ENCODE results near the gene MARK1. TPM values are rescaled to one million over a fixed set of nuclear protein-coding genes. Genes with fewer than 3 reads are reported as not detected.

Gene MARK1
- total RNA-seq, 4 donors from 2014 or later, result 4.3 to 6.8 (median 5.4) TPM

GRCh38 chr1:220527279-220527907, 543 bp upstream of the MARK1 start:
- TF ChIP-seq EP300 (IDR thresholded peaks at IDR 0.05; ENCODE audit: low read depth) (no peak), CTCF (IDR thresholded peaks at IDR 0.05) (no peak), POLR2AphosphoS5 (IDR thresholded peaks at IDR 0.05) (peak in 1 of 3 donors; percentile 41), POLR2A (IDR thresholded peaks at IDR 0.05) (peak; percentile 62)
- Histone ChIP-seq H3K9me3 (no peaks in the 10 kb centered on the region), H3K4me3 (peak overlapping the region; percentile 48 to 79 (median 66)), H3K36me3 (no peaks in the 10 kb centered on the region), H3K27me3 (peaks cover 6% of the 10 kb centered on the region), H3K27ac (peak overlapping the region; percentile 76 to 88 (median 80)), H3K4me1 (peaks cover 0 to 14% (median 6%) of the 10 kb centered on the region in 4 donors)
- peak; percentile 29 for DNase-seq
- 3% methylated on average over 23 of the region's 23 CpGs; no CpG with 5 or more reads in 1 of the 2 donors for WGBS, 2 donors (ENCODE audit: low coverage in 1 of 2)
- intact Hi-C loops (cut with DNase I; ENCODE audit: low total_unique reads) (no loop called here), in situ Hi-C loops (cut with MboI; ENCODE audit: low pct_ligation_motif_present in 1 of 4, low pct_unique_long_range_greater_than_20kb in 1 of 4, low sequenced_read_pairs in 3 of 4) (no loop called here)

GRCh38 chr1:220528679-220529501, 954 bp downstream of the MARK1 start:
- no peaks in the 10 kb centered on the region for H3K36me3 ChIP-seq
- in situ Hi-C loops (cut with MboI; ENCODE audit: low pct_ligation_motif_present in 1 of 4, low pct_unique_long_range_greater_than_20kb in 1 of 4, low sequenced_read_pairs in 3 of 4) (no loop called here), intact Hi-C loops (cut with DNase I; ENCODE audit: low total_unique reads) (no loop called here)
- H3K4me1 ChIP-seq, result peaks cover 0 to 14% (median 6%) of the 10 kb centered on the region in 4 donors
- no peak for TF ChIP-seq POLR2AphosphoS5 (IDR thresholded peaks at IDR 0.05)
- TF ChIP-seq CTCF (IDR thresholded peaks at IDR 0.05), result no peak
- no peak for TF ChIP-seq POLR2A (IDR thresholded peaks at IDR 0.05)
- no peak for TF ChIP-seq EP300 (IDR thresholded peaks at IDR 0.05; ENCODE audit: low read depth)
- peak; percentile 9 for DNase-seq
- peaks cover 6% of the 10 kb centered on the region for H3K27me3 ChIP-seq
- peak overlapping the region; percentile 64 to 95 (median 74) for H3K4me3 ChIP-seq
- peak overlapping the region; percentile 76 to 88 (median 80) for H3K27ac ChIP-seq
- no peaks in the 10 kb centered on the region for H3K9me3 ChIP-seq
- WGBS, 2 donors (ENCODE audit: low coverage in 1 of 2), result 2 to 4% methylated on average over 14 to 40 of the region's 55 CpGs

- Histone ChIP-seq H3K9me3 (no peaks in the 10 kb centered on the region), H3K36me3 (no peaks in the 10 kb centered on the region), H3K27ac (peak overlapping the region; percentile 76 to 88 (median 80)), H3K27me3 (peaks cover 6% of the 10 kb centered on the region), H3K4me3 (peak overlapping the region in 1 of 4 donors; percentile 79), H3K4me1 (peaks cover 0 to 14% (median 6%) of the 10 kb centered on the region in 4 donors)
- in situ Hi-C loops (cut with MboI; ENCODE audit: low pct_ligation_motif_present in 1 of 4, low pct_unique_long_range_greater_than_20kb in 1 of 4, low sequenced_read_pairs in 3 of 4) (no loop called here), intact Hi-C loops (cut with DNase I; ENCODE audit: low total_unique reads) (no loop called here)
- no peak for DNase-seq
- TF ChIP-seq POLR2AphosphoS5 (IDR thresholded peaks at IDR 0.05), result no peak
- no peak for TF ChIP-seq CTCF (IDR thresholded peaks at IDR 0.05)
- no peak for TF ChIP-seq POLR2A (IDR thresholded peaks at IDR 0.05)
- no peak for TF ChIP-seq EP300 (IDR thresholded peaks at IDR 0.05; ENCODE audit: low read depth)
- WGBS, 2 donors (ENCODE audit: low coverage in 1 of 2), result 46 to 61% methylated on average over 6 of the region's 6 CpGs
Observed at GRCh38 chr1:220529521-220530020, 1.6 kb downstream of the MARK1 start.

GRCh38 chr1:220533504-220534109, 5.7 kb downstream of the MARK1 start:
- H3K4me1 ChIP-seq, result peaks cover 0 to 7% (median 2%) of the 10 kb centered on the region in 4 donors
- intact Hi-C loops (cut with DNase I; ENCODE audit: low total_unique reads) (no loop called here), in situ Hi-C loops (cut with MboI; ENCODE audit: low pct_ligation_motif_present in 1 of 4, low pct_unique_long_range_greater_than_20kb in 1 of 4, low sequenced_read_pairs in 3 of 4) (no loop called here)
- no peak overlapping the region for H3K4me3 ChIP-seq
- WGBS, 2 donors (ENCODE audit: low coverage in 1 of 2), result 81 to 90% methylated on average over 2 of the region's 2 CpGs
- no peaks in the 10 kb centered on the region for H3K9me3 ChIP-seq
- no peak overlapping the region for H3K27ac ChIP-seq
- no peak for TF ChIP-seq CTCF (IDR thresholded peaks at IDR 0.05)
- TF ChIP-seq EP300 (IDR thresholded peaks at IDR 0.05; ENCODE audit: low read depth), result no peak
- no peak for TF ChIP-seq POLR2AphosphoS5 (IDR thresholded peaks at IDR 0.05)
- TF ChIP-seq POLR2A (IDR thresholded peaks at IDR 0.05), result no peak
- H3K27me3 ChIP-seq, result peaks cover 4% of the 10 kb centered on the region
- DNase-seq, result no peak
- no peaks in the 10 kb centered on the region for H3K36me3 ChIP-seq
